VCaP (cell line): ENCODE data around the gene LDLRAD4.

ENCODE experiments used
- H3K27ac ChIP-seq: fragments of 450-650 bp; 2 replicates; pipeline ENCODE4 v1.5.1; 2017
- TF ChIP-seq, protein P1 (sequence below): fragments of 450-650 bp; conservative IDR thresholded peaks from 2 replicates; pipeline ENCODE4 v1.5.1; 2017; ENCODE audit warnings: mild to moderate bottlenecking, moderate library complexity

LDLRAD4 gene

DNA sequence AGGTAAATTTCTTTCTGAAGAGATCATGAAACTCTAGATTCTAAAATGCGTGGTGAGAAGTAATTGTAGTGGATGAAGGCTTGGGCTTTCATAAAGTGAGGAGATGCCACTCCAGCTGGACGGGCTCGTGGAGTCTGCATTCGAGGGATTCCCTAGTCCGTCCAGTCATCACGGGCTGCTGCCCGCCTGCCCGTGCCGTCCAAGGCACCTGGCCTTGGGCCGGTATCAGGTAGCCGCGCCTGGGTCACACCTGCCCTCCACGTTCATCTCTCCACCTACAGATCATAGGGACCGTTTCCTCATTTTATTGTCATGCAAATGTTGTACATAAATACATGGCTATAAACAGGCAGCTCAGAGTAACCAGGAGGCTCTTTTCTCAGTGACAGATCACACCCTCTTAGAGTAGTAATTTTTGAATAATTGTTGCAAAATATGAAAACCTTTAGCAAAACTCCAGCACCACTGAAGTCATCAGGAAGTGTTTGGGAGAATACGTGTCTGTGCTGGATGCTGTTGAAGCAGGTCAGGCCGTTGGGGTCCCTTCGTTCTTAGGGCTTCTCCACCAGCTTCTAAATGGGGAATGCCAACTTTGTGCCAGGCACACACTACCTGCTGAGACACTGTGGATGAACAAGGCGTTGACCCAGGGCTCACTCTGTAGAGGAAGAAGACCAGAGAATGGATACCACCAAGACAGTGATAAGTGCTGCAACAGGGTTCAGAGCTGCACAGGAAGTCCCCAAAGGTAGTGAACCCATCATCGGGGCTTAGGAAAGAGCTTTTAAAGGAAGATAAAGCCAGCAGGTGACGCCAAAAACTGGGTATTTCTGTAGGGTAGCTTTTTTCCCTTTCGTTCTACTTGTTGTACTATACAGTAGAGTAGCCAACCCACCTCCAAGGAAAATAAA is 395.3 kb downstream of the LDLRAD4 start:
- H3K27ac ChIP-seq: no peak overlapping the region
- TF ChIP-seq, protein P1, sequence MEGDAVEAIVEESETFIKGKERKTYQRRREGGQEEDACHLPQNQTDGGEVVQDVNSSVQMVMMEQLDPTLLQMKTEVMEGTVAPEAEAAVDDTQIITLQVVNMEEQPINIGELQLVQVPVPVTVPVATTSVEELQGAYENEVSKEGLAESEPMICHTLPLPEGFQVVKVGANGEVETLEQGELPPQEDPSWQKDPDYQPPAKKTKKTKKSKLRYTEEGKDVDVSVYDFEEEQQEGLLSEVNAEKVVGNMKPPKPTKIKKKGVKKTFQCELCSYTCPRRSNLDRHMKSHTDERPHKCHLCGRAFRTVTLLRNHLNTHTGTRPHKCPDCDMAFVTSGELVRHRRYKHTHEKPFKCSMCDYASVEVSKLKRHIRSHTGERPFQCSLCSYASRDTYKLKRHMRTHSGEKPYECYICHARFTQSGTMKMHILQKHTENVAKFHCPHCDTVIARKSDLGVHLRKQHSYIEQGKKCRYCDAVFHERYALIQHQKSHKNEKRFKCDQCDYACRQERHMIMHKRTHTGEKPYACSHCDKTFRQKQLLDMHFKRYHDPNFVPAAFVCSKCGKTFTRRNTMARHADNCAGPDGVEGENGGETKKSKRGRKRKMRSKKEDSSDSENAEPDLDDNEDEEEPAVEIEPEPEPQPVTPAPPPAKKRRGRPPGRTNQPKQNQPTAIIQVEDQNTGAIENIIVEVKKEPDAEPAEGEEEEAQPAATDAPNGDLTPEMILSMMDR: no peak

DNA sequence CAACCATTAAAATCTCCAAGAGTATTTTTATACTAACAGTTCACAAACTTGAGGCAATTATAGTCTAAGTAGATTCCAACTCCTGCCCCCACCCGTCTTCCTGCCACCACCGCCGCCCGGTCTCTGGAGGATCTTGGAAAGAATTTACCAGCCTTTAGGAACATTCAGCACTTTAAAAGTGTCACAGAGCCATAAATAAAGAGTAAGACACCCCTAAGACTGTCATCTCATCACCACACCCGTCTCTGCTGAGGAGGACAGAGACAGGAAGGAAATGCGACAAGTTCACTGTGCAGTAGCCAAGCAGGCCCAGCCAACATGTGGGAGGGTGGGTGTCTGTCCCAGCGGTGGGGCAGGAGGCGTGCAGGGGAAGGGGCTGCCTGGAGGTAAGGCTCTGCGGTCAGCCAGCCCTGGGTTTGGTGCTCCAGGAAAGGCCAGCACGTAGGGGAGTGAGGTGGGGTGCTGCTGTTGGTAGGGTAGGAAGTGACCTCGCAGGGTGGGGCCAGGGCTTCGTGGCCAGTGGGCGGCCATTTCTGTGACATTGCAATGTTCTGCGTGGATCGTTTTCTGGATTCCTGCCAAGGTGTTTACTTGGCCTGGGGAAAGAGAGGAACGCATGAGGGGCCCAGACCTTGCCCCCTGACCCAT is 396.2 kb downstream of the LDLRAD4 start:
- TF ChIP-seq, protein P1: no peak

DNA sequence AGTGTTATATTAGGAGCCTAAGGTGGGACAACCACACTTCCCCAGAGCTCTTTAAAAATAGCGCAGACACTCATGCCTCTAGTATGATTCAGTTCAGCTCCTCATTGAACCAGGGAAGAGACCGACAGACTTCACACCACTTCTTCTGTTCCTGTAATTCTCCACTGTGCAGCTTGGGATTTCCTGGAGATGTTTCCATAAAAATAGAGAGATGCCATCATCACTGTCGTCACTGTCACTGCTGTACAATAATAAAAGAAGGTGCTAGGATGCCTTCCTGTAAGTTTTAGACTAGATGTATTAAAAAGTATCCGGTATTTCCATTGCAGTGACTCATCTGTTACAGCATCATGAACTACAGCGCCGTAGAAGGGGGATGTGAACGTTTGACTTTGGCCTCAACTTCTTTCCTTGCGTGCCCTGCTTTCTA is 396.9 kb downstream of the LDLRAD4 start:
- H3K27ac ChIP-seq: no peak overlapping the region
- TF ChIP-seq, protein P1: no peak

More for the DNA sequence above, 396.2 kb downstream of the LDLRAD4 start:
- no peak overlapping the region for H3K27ac ChIP-seq

DNA sequence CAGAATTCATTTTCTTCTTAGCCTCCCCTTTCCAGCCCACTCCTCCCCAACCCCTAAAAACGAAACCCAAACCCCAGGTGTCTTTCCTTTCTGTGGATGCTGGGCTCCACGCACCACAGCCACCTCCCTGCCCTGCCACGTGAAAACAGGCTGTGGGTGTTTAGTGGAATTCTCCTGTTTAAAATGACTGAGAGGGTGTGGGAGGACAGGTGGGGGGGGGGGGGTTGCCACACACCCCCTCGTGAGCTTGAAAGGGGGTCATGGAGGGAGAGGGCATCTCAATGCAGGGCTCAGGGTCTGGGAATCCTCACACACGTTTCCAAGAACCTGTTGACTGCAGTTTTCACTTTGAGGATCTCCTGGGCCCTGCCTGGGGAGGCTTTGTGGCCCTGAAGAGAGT is 397.5 kb downstream of the LDLRAD4 start:
- no peak overlapping the region for H3K27ac ChIP-seq

DNA sequence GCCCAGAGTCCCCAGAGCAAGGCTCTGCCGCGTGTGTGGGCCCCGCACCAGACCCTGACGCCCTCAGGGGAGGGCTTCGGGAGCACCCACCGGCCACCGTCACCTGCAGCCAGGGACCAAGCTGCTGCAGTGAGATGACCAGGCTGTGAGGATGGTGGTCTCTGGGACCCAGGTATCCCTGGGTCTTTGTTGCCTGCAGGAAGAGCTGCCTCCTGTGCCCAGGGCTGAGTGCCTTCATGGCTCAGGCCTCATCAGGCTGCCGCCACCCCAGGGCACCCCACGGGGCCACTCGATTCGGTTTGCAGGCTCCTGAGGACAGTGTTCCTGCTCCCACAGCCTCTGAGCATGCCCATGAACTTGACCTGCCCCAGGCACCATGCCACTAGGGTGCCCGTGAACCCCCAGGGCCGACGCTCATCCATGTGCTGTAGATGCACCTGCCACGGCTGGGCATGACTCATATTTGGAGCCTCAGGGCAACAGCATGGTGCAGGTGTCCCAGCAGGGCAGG is 398.0 kb downstream of the LDLRAD4 start:
- H3K27ac ChIP-seq: no peak overlapping the region
- TF ChIP-seq, protein P1: no peak

More for the DNA sequence above, 397.5 kb downstream of the LDLRAD4 start:
- TF ChIP-seq, protein P1: no peak

DNA sequence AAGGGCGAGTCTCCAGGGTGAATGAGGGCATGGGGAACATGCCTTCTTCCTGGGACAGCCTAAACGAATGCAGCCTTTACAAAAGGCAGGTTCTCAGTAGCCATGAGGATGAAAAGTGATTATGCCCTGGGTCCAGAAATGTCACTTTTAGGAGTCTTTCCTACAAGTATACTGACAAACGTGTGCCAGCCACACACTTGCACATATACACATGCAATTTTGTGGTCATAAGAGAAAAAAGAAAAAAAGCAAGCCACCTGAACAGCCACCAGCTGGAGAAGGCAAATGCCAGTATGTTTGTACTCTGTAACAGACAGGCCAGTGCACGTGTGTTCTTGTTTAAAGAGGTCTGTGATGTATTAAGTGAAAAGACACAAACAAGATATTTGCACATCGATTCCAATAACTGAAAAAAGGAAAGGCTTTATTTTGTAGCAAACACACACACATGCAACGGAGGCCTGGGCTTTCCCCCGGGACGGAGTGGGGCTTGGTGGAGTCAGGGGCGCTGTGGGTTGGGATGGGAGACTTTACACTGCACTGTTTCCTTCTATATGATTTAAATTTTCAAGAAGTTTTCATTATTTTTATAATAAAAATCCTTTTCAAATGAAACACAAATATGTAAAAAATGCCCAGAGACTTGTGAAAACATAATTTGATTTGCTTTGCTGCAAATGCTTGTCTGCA is 399.4 kb downstream of the LDLRAD4 start:
- H3K27ac ChIP-seq: no peak overlapping the region
- TF ChIP-seq, protein P1: no peak
